SK-N-MC (cell line): ENCODE results near the gene CLCN2.

Source experiments
- EZH2 ChIP-seq: fragments of 200-600 bp; sonication (generic); IDR thresholded peaks from one replicate; pipeline ENCODE4 v1.6.1; 2017; ENCODE audit warnings: antibody characterized with exemption
- FOXP2 ChIP-seq: optimal IDR thresholded peaks from 2 replicates; pipeline ENCODE3; 2011; ENCODE audit warnings: mild to moderate bottlenecking, moderate library complexity; ENCODE audit not compliant: insufficient read depth; ENCODE audit errors: extremely low read length, control extremely low read depth
- POLR2AphosphoS5 ChIP-seq: IDR thresholded peaks from 2 replicates; pipeline ENCODE4 v1.6.1; 2012; ENCODE audit warnings: mild to moderate bottlenecking, low read depth, low read length, borderline replicate concordance

DNA sequence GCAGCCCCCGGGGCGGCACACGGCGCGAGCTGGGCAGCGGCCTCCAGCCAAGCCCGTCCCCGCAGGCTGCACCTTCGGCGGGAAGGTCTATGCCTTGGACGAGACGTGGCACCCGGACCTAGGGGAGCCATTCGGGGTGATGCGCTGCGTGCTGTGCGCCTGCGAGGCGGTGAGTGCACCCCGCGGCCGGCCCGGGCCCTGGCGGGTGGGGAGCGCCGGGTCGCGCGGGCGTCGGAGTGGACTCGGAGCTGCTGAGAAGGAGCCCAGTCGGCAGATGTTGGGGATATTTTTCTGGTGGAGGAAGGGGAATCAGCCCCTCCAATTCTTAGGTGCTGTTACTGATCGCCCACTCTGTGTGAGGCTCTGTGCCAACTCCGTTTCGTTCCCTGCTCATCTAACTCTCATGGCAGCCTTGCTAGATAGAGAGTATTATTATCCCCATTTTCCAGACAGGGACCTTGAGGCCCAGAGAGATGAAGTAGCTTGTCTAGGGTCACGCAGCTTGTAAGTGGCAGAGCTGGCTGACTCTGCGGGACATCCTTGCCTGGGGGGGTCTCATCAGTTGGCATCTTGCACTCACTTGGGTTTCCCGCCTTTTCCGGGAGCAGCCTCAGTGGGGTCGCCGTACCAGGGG is 19.3 kb upstream of the CLCN2 start:
- TF ChIP-seq POLR2AphosphoS5: no peak
- no peak for TF ChIP-seq FOXP2
- TF ChIP-seq EZH2: peak; percentile 81
